Adrenal gland (tissue), 5 donors: ENCODE measurements around the gene ABI3BP.

Experiments
- POLR2A ChIP-seq, 2 donors: fragments of 450-650 bp; IDR thresholded peaks; one replicate each; pipeline ENCODE4 v1.6.1; 2017; ENCODE audit warnings: antibody characterized with exemption in 2 of 2, mild to moderate bottlenecking in 2 of 2, moderate library complexity in 1 of 2
- TF ChIP-seq, protein P1 (sequence below), 6 experiments: fragments of 450-650 bp in 4 of 6; fragments of 200-600 bp in 2 of 6; sonication (generic) in 1 of 6; IDR thresholded peaks; 1 replicate in 5 of 6; 2 replicates in 1 of 6; pipeline versions ENCODE4 v1.5.1 to v1.8.0; 2016 to 2021; ENCODE audit warnings: antibody characterized with exemption in 6 of 6, mild to moderate bottlenecking in 2 of 6, moderate library complexity in 1 of 6
- donor health status: DM: no; HTN: no; CAD: no.

DNA sequence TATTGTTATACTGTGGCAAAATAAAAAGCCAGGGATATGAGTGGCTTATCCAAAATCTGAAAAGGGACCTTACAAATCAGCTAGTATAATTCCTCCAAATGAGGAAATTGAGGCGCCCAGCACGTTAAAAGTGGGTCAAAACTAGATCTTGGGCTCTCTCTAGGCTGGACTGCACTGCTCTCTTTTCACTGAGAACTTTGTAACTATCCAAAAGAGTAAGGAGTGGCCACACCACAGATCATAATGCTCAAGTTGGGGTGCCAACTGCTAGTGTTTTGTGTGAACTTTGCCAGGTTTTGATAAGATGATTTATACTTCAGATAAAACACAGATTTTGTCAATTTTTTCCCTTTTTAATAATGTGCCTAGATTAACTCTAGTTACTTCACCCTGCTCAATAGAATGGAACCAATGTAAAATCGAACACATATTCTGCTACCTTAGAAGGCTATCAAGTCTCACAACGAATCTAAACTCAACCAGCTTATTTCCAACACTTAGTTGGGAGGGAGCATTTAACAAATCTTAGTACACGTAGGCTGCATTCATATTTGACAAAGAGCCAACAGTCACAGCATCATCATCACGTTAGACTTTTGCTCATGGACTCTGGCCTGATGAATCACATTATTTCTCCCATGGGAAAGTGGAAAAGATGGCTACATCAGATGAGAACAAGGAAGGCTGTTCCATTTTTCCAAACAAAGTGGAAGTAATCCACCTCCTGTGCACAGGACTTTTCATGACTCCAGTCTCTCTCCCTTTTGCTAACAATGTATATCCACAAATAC is 64.4 kb downstream of the ABI3BP start:
- TF ChIP-seq POLR2A (IDR thresholded peaks at IDR 0.05): no peak
- TF ChIP-seq, protein P1, sequence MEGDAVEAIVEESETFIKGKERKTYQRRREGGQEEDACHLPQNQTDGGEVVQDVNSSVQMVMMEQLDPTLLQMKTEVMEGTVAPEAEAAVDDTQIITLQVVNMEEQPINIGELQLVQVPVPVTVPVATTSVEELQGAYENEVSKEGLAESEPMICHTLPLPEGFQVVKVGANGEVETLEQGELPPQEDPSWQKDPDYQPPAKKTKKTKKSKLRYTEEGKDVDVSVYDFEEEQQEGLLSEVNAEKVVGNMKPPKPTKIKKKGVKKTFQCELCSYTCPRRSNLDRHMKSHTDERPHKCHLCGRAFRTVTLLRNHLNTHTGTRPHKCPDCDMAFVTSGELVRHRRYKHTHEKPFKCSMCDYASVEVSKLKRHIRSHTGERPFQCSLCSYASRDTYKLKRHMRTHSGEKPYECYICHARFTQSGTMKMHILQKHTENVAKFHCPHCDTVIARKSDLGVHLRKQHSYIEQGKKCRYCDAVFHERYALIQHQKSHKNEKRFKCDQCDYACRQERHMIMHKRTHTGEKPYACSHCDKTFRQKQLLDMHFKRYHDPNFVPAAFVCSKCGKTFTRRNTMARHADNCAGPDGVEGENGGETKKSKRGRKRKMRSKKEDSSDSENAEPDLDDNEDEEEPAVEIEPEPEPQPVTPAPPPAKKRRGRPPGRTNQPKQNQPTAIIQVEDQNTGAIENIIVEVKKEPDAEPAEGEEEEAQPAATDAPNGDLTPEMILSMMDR (IDR thresholded peaks at IDR 0.05): no peak
